K562 (cell line): ENCODE data around the gene SCN1B.

Experiments used
- CTCF ChIP-seq, 3 experiments: IDR thresholded peaks in 2 of 3; conservative IDR thresholded peaks in 1 of 3; 2 replicates each; pipeline ENCODE4 v1.5.1; 2011 to 2012; ENCODE audit warnings: low read length in 3 of 3, mild to moderate bottlenecking in 3 of 3, control low read depth in 2 of 3, improper control_type of control experiment in 1 of 3, inconsistent platforms in 1 of 3, low read depth in 1 of 3, mixed read lengths in 1 of 3, moderate library complexity in 1 of 3; ENCODE audit not compliant: insufficient read depth in 2 of 3
- GABPB1 ChIP-seq: sonication (generic); formaldehyde crosslinking; IDR thresholded peaks from 2 replicates; pipeline ENCODE4 v1.8.0; 2022; ENCODE audit warnings: mild to moderate bottlenecking, missing genetic modification reagents
- HDGF ChIP-seq: fragments of 450-650 bp; IDR thresholded peaks from 2 replicates; pipeline ENCODE4 v1.6.1; 2016
- MEF2A ChIP-seq: IDR thresholded peaks from 2 replicates; pipeline ENCODE4 v1.6.1; 2011; ENCODE audit warnings: low read depth, mild to moderate bottlenecking, low read length, moderate library complexity; ENCODE audit not compliant: control insufficient read depth
- MXI1 ChIP-seq: IDR thresholded peaks from 2 replicates; pipeline ENCODE4 v1.6.1; 2011; ENCODE audit warnings: low read depth, mild to moderate bottlenecking, improper control_type of control experiment, low read length
- NFYB ChIP-seq: IDR thresholded peaks from 2 replicates; pipeline ENCODE4 v1.6.1; 2011; ENCODE audit warnings: mild to moderate bottlenecking, moderate library complexity; ENCODE audit not compliant: insufficient read length; ENCODE audit errors: extremely low read depth
- POLR2A ChIP-seq: fragments of 450-650 bp; conservative IDR thresholded peaks from 2 replicates; pipeline ENCODE4 v1.6.1; 2016
- RCOR1 ChIP-seq, 2 experiments: IDR thresholded peaks; 2 replicates each; pipeline ENCODE4 v1.6.1; 2012; ENCODE audit warnings: low read depth in 2 of 2, low read length in 2 of 2, borderline replicate concordance in 1 of 2, improper control_type of control experiment in 1 of 2
- SIX5 ChIP-seq, 2 experiments: IDR thresholded peaks; 2 replicates each; pipeline ENCODE4 v1.6.1; 2011; ENCODE audit warnings: low read length in 2 of 2, borderline replicate concordance in 1 of 2, low read depth in 1 of 2, mild to moderate bottlenecking in 1 of 2, moderate library complexity in 1 of 2; ENCODE audit not compliant: insufficient read depth in 1 of 2
- SNAPC5 ChIP-seq: fragments of 250-450 bp; sonication (Bioruptor Pico); IDR thresholded peaks from 2 replicates; pipeline ENCODE4 v1.8.0; 2021; ENCODE audit warnings: moderate library complexity, mild to moderate bottlenecking, inconsistent platforms
- TBP ChIP-seq: optimal IDR thresholded peaks from 2 replicates; pipeline ENCODE3; 2011; ENCODE audit warnings: low read depth, low read length, improper control_type of control experiment
- UBTF ChIP-seq, 2 experiments: IDR thresholded peaks; 2 replicates each; pipeline ENCODE4 v1.6.1; 2012; ENCODE audit warnings: improper control_type of control experiment in 2 of 2, low read depth in 2 of 2, low read length in 2 of 2, borderline replicate concordance in 1 of 2

- no peak for TF ChIP-seq CTCF (IDR thresholded peaks at IDR 0.05 in 2 of 3, conservative IDR thresholded peaks at IDR 0.05 in 1 of 3; ENCODE audit: insufficient read depth in 2 of 3, low read depth in 1 of 3, low read length in 3 of 3)
- TF ChIP-seq GABPB1 (CRISPR knock-in tag), result no peak
- TF ChIP-seq UBTF (IDR thresholded peaks at IDR 0.05; ENCODE audit: borderline replicate concordance in 1 of 2, low read depth in 2 of 2, low read length in 2 of 2), result no peak
- TF ChIP-seq POLR2A, result no peak
- no peak for TF ChIP-seq HDGF
- TF ChIP-seq SNAPC5, result no peak
- no peak for TF ChIP-seq MXI1
- no peak for TF ChIP-seq SIX5 (IDR thresholded peaks at IDR 0.05; ENCODE audit: borderline replicate concordance in 1 of 2, insufficient read depth in 1 of 2, low read depth in 1 of 2, low read length in 2 of 2)
- TF ChIP-seq TBP, result no peak
- no peak for TF ChIP-seq MEF2A
- no peak for TF ChIP-seq RCOR1 (IDR thresholded peaks at IDR 0.05; ENCODE audit: borderline replicate concordance in 1 of 2, low read depth in 2 of 2, low read length in 2 of 2)
- no peak for TF ChIP-seq NFYB
Measured at GRCh38 chr19:35013820-35014754, 16.2 kb upstream of the SCN1B start.
